Lung (tissue), 12 donors: ENCODE measurements around the gene PFKFB1. TPM values are rescaled to one million over a fixed set of nuclear protein-coding genes. Genes with fewer than 3 reads are reported as not detected.

Source experiments
- ATAC-seq: fragments of 200-7000 bp; cut with Tn5 transposase; one replicate; pipeline ENCODE4 v1.9.1; 2020; ENCODE audit warnings: moderate number of reproducible peaks; ENCODE audit not compliant: insufficient read depth, low FRiP score
- DNase-seq, 3 donors: peaks; one replicate each; pipeline ENCODE4 v3.0.0-alpha.2; 2013 to 2017
- H3K27ac ChIP-seq, 2 donors: one replicate each; pipeline ENCODE4 v1.5.1; 2013; ENCODE audit warnings: mild to moderate bottlenecking in 2 of 2, moderate library complexity in 2 of 2, control low read depth in 1 of 2, inconsistent platforms in 1 of 2, low read depth in 1 of 2, low read length in 1 of 2
- H3K27me3 ChIP-seq, 3 donors: one replicate each; pipeline ENCODE4 v1.5.1; 2013; ENCODE audit warnings: low read length in 2 of 3; ENCODE audit not compliant: control insufficient read depth in 3 of 3, insufficient read depth in 3 of 3
- H3K36me3 ChIP-seq, 4 donors: one replicate each; pipeline ENCODE4 v1.5.1; 2013; ENCODE audit warnings: low read length in 4 of 4, mild to moderate bottlenecking in 1 of 4, moderate library complexity in 1 of 4; ENCODE audit not compliant: control insufficient read depth in 4 of 4, insufficient read depth in 4 of 4
- H3K4me1 ChIP-seq, 5 donors: one replicate each; pipeline ENCODE4 v1.5.1; 2013; ENCODE audit warnings: low read length in 5 of 5, mild to moderate bottlenecking in 2 of 5, moderate library complexity in 1 of 5; ENCODE audit not compliant: control insufficient read depth in 5 of 5, insufficient read depth in 5 of 5
- H3K4me3 ChIP-seq: one replicate; pipeline ENCODE4 v1.5.1; 2013; ENCODE audit warnings: mild to moderate bottlenecking, control low read depth, moderate library complexity
- H3K9ac ChIP-seq, 2 donors: one replicate each; pipeline ENCODE4 v1.5.1; 2013; ENCODE audit warnings: low read length in 2 of 2, control low read depth in 1 of 2; ENCODE audit not compliant: insufficient read depth in 1 of 2
- H3K9me3 ChIP-seq, 4 donors: one replicate each; pipeline ENCODE4 v1.5.1; 2013; ENCODE audit warnings: low read length in 3 of 4, mild to moderate bottlenecking in 1 of 4, moderate library complexity in 1 of 4; ENCODE audit not compliant: control insufficient read depth in 4 of 4, insufficient read depth in 3 of 4
- CTCF ChIP-seq: IDR thresholded peaks from 2 replicates; pipeline ENCODE4 v1.5.1; 2012; ENCODE audit warnings: mild to moderate bottlenecking; ENCODE audit errors: control extremely low read depth, extremely low read depth
- WGBS, 2 donors: extraction: QIAGEN DNeasy Blood & Tissue Kit; methylation state at CpG; one replicate each; pipeline ENCODE4 v1.1.7; 2013; 5-methylcytosine and 5-hydroxymethylcytosine counted together
- polyA plus RNA-seq, 2 donors: library from polyadenylated mRNA; stranded (reverse); fragments of 200-250 nt; gene quantifications; one replicate each; pipeline ENCODE4 v1.2.1, GENCODE V29; 2013
- total RNA-seq, 2 donors: library from RNA; depleted of rRNA in 1 of 2; stranded (reverse); fragments of >200 nt in 1 of 2; gene quantifications; one replicate each; pipeline ENCODE4 v1.2.1, GENCODE V29; 2014 to 2021
- donor health status: control.
- donor health status: control.
- donor health status: Bipolar disorder and iron deficiency.
- donor health status: healthy.
- donor health status: DM: yes; HTN: yes; CAD: no.

The PFKFB1 gene
- total and polyA plus RNA-seq, 4 donors = 0.06 to 0.34 (median 0.15) TPM

GRCh38 chrX:55030271-55031205 lies 36.5 kb upstream of the PFKFB1 start, which contains the start of gene ALAS2:
Gene ALAS2 (minus strand): TSS chrX:55030977. CDS start chrX:55026000, 4,977 bp downstream.
- Histone ChIP-seq H3K4me1 (no peaks in the 10 kb centered on the region), H3K9ac (no peak within 1 kb of the TSS), H3K36me3 (no peaks in the 10 kb centered on the region), H3K27me3 (peaks cover 0 to 2% (median 0%) of the 10 kb centered on the region in 3 donors), H3K27ac (no peak within 1 kb of the TSS), H3K4me3 (no peak within 1 kb of the TSS), H3K9me3 (peaks cover 0 to 3% (median under 1%) of the 10 kb centered on the region in 4 donors)
- WGBS, 2 donors = 63 to 74% methylated on average over 6 to 7 of the region's 7 CpGs
- ATAC-seq = no peak
- DNase-seq = no peak
- no peak for TF ChIP-seq CTCF

GRCh38 chrX:55029291-55029690 lies 35.3 kb upstream of the PFKFB1 start:
- H3K27ac ChIP-seq = no peak overlapping the region
- no peak for TF ChIP-seq CTCF
- ATAC-seq (no peak), DNase-seq (no peak)
- peaks cover 0 to 5% (median 1%) of the 10 kb centered on the region in 4 donors for H3K9me3 ChIP-seq
- no peak overlapping the region for H3K4me3 ChIP-seq
- no peak overlapping the region for H3K9ac ChIP-seq
- no peaks in the 10 kb centered on the region for H3K4me1 ChIP-seq
- WGBS, 2 donors = 71 to 86% methylated on average over 2 of the region's 2 CpGs
- peaks cover 0 to 2% (median 0%) of the 10 kb centered on the region in 3 donors for H3K27me3 ChIP-seq
- H3K36me3 ChIP-seq = no peaks in the 10 kb centered on the region

GRCh38 chrX:55028611-55029010 lies 34.6 kb upstream of the PFKFB1 start:
- Histone ChIP-seq H3K9ac (no peak overlapping the region), H3K27me3 (peaks cover 0 to 2% (median 0%) of the 10 kb centered on the region in 3 donors), H3K27ac (no peak overlapping the region), H3K9me3 (peaks cover 0 to 5% (median 1%) of the 10 kb centered on the region in 4 donors), H3K4me3 (no peak overlapping the region), H3K4me1 (no peaks in the 10 kb centered on the region), H3K36me3 (no peaks in the 10 kb centered on the region)
- TF ChIP-seq CTCF = no peak
- DNase-seq = no peak
- ATAC-seq = no peak
